ENCODE data around the gene USP27X. TPM values are rescaled to one million over a fixed set of nuclear protein-coding genes. Genes with fewer than 3 reads are reported as not detected.

USP27X gene
- total RNA-seq, 1 donor from 2014 or later, result 2.7 TPM

DNA sequence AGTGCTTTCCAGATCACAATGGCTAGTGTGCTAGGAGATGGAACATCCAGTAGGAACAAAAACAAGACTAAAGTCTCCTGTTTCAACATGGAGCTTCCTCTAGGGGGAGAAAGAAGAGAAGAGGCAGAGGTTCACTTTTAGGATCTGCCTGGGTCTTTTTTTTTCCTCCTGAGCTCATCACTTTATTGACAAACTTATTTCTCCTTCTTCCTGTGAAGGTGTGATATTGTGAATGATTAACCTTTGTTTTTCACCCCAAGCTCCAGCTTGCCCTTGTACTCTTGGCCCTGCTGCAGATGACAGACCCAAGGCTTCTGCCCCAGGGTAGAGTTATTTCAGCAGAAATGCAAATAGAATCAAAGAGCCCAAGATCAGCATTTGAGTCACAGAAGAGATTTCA is 36.7 kb upstream of the USP27X start:
- Histone ChIP-seq H2AFZ (ENCODE audit: low read depth, low read length) (no peak overlapping the region), H3K36me3 (ENCODE audit: insufficient read depth, low read length) (no peaks in the 10 kb centered on the region), H3K4me3 (ENCODE audit: insufficient read depth, low read depth, low read length) (no peak overlapping the region), H3K27me3 (ENCODE audit: insufficient read depth, low read length) (no peaks in the 10 kb centered on the region), H3K4me1 (ENCODE audit: insufficient read depth, low read length) (no peaks in the 10 kb centered on the region), H3K9me3 (ENCODE audit: insufficient read depth, low read depth, low read length) (no peaks in the 10 kb centered on the region), H3K4me2 (ENCODE audit: low read length) (no peak overlapping the region), H4K20me1 (ENCODE audit: insufficient read depth, low read length) (no peaks in the 10 kb centered on the region), H3K9ac (ENCODE audit: low read length) (no peak overlapping the region), H3K27ac (ENCODE audit: low read depth, low read length) (no peak overlapping the region), H3K79me2 (ENCODE audit: insufficient read depth, low read length) (no peaks in the 10 kb centered on the region)
- Mint-ChIP-seq H3K27ac (ENCODE audit: unreplicated experiment) (no peak overlapping the region), H3K9me3 (ENCODE audit: unreplicated experiment) (peaks cover 4% of the 10 kb centered on the region), H3K4me3 (ENCODE audit: unreplicated experiment) (no peak overlapping the region), H3K4me1 (ENCODE audit: low read depth, unreplicated experiment) (no peaks in the 10 kb centered on the region), H3K27me3 (ENCODE audit: low read depth, unreplicated experiment) (no peaks in the 10 kb centered on the region), H3K36me3 (ENCODE audit: low read depth, unreplicated experiment) (no peaks in the 10 kb centered on the region)
- DNase-seq (ENCODE audit: low read depth) (no peak), FAIRE-seq (no peak)
- TF ChIP-seq, protein P1, sequence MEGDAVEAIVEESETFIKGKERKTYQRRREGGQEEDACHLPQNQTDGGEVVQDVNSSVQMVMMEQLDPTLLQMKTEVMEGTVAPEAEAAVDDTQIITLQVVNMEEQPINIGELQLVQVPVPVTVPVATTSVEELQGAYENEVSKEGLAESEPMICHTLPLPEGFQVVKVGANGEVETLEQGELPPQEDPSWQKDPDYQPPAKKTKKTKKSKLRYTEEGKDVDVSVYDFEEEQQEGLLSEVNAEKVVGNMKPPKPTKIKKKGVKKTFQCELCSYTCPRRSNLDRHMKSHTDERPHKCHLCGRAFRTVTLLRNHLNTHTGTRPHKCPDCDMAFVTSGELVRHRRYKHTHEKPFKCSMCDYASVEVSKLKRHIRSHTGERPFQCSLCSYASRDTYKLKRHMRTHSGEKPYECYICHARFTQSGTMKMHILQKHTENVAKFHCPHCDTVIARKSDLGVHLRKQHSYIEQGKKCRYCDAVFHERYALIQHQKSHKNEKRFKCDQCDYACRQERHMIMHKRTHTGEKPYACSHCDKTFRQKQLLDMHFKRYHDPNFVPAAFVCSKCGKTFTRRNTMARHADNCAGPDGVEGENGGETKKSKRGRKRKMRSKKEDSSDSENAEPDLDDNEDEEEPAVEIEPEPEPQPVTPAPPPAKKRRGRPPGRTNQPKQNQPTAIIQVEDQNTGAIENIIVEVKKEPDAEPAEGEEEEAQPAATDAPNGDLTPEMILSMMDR (IDR thresholded peaks at IDR 0.05; ENCODE audit: insufficient read depth, low read depth, low read length), result no peak
- no peak for TF ChIP-seq EZH2 (IDR thresholded peaks at IDR 0.05; ENCODE audit: insufficient read depth, low read length)

DNA sequence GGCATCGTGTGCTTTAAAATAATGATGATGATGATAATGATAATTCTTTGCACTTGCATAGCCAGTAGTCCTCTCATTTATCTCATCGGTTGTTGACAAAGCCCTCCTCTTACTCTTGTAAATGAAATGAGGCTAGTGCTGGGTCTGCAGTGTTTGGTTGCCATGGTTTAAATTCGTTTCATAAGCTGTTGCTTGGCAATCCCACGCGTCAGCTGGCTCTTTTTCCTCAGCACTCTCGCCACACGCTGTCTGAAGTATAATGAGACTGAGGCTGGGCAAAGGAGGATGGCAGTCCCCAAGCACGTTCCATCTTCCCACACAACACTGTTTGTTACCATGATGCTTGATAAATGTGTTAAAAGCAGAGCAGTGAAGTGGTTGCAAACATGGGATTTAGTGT is 34.7 kb upstream of the USP27X start:
- Mint-ChIP-seq H3K9me3 (ENCODE audit: unreplicated experiment) (peaks cover 9% of the 10 kb centered on the region), H3K27me3 (ENCODE audit: low read depth, unreplicated experiment) (no peaks in the 10 kb centered on the region), H3K27ac (ENCODE audit: unreplicated experiment) (no peak overlapping the region)

More for the DNA sequence above, 34.7 kb upstream of the USP27X start:
- DNase-seq (ENCODE audit: low read depth) (no peak), FAIRE-seq (no peak)
- no peak overlapping the region for H3K27ac ChIP-seq (ENCODE audit: low read depth, low read length)
- TF ChIP-seq, protein P1 (IDR thresholded peaks at IDR 0.05; ENCODE audit: insufficient read depth, low read depth, low read length), result no peak
- TF ChIP-seq EZH2 (IDR thresholded peaks at IDR 0.05; ENCODE audit: insufficient read depth, low read length), result no peak
- H4K20me1 ChIP-seq (ENCODE audit: insufficient read depth, low read length), result no peaks in the 10 kb centered on the region
- no peaks in the 10 kb centered on the region for H3K4me1 ChIP-seq (ENCODE audit: insufficient read depth, low read length)
- H2AFZ ChIP-seq (ENCODE audit: low read depth, low read length), result no peak overlapping the region
- H3K4me3 ChIP-seq (ENCODE audit: insufficient read depth, low read depth, low read length), result no peak overlapping the region
- H3K79me2 ChIP-seq (ENCODE audit: insufficient read depth, low read length), result no peaks in the 10 kb centered on the region
- H3K27me3 ChIP-seq (ENCODE audit: insufficient read depth, low read length), result no peaks in the 10 kb centered on the region
- H3K9ac ChIP-seq (ENCODE audit: low read length), result no peak overlapping the region
- Mint-ChIP-seq H3K36me3 (ENCODE audit: low read depth, unreplicated experiment) (no peaks in the 10 kb centered on the region), H3K4me3 (ENCODE audit: unreplicated experiment) (no peak overlapping the region), H3K4me1 (ENCODE audit: low read depth, unreplicated experiment) (no peaks in the 10 kb centered on the region)
- no peaks in the 10 kb centered on the region for H3K9me3 ChIP-seq (ENCODE audit: insufficient read depth, low read depth, low read length)
- no peak overlapping the region for H3K4me2 ChIP-seq (ENCODE audit: low read length)
- no peaks in the 10 kb centered on the region for H3K36me3 ChIP-seq (ENCODE audit: insufficient read depth, low read length)

All from astrocyte (in vitro differentiated cells and primary cell).